Measurements from ENCODE around the gene SLC25A27.

The SLC25A27 gene

DNA sequence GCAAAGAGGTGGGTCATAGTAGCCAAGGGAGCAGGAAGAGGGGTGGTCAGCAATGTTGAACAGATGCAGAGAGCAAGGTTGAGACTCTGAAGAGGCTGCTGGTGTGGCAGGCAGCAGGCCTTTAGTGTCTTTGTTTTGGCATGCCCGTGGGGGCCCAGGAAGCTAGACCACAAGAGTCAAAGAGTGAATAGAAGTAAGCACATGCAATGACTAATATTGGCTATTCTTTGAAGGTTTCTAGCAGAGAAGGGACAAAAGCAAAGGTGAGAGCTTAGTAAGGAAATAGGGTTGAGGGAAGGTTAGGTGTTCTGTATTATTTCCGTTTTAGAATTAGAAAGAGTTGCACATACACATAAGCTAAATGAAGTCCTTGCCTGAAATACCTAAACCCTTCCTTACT lies 53.7 kb downstream of the SLC25A27 start:
- no peak for DNase-seq (ENCODE audit: low read depth in 2 of 2, low spot score in 1 of 2)

DNA sequence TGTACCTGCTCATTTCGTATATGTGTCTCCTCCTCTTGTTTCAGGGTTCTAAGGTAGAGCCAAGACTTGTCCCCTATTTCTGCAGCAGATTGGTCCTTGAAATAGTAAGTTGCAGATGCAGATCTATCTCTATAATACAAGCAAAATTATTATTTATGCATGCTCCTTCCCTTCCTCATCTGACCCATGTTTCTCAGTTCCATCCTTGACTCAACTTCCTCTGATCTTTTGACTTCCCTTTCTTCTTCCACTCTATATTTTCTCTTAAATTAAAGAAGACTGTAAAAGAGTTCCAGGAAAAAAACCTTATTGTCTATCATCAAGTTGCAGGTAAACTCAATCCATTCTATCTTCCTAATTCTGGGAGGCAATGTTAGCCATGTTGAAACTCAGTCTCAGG lies 58.7 kb downstream of the SLC25A27 start:
- no peak for DNase-seq (ENCODE audit: low read depth in 2 of 2, low spot score in 1 of 2)

DNA sequence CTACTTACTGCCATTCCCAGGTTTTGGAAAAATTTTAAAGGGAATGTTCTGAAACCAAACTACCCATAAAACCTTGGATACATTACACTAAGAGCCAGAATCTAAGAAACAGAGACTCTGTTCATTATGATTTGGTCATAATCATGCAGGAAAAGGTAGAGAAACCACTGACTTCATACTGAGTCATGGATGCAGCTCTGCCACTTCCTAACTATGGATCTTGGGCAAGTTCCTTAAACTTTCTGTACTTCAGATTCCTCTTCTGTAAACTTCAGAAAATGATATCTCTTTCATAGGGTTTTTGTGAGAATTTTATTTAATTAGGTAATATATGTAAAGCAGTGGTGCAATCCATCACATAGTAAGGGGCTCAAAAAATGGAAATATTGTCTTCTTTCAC lies 62.4 kb downstream of the SLC25A27 start:
- DNase-seq (ENCODE audit: low read depth in 2 of 2, low spot score in 1 of 2): no peak

DNA sequence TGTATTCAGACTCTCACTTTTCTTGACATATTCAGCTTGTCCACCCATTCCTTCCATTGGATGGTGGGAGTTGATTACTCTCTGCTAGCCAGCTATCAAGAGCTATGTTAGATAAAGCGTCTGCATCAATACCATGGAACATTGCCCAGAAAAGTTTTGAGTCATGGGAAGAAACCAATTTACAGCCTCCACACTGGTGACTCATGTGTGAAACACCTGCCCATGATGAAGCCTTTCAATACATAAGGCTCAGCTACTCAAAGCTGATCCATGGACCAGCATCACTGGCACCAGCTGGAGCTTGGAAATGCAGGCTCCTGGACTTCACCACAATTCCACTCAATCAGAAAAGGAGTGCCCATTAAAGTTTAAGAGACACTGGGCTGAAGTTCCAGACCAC lies 66.3 kb downstream of the SLC25A27 start:
- DNase-seq (ENCODE audit: low read depth in 2 of 2, low spot score in 1 of 2): no peak

DNA sequence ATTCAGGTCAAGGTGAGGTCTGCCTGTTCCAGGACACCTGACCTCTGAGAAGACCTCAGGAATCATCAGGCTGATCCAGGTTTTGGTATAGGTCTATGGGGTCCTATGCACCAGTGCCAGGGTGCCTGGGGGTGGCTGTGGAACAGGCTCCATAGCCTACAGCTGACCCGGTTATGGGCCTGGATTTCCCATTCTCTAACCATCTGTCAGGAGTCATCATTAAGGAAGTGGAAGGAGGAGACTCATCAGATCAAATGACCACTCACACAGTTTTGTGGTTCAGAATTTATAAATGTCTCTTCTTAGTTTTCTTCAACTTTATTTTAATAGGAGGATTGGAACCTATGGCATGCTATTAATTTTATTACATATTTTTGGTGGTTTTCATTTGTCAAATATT lies 67.6 kb downstream of the SLC25A27 start:
- no peak for DNase-seq (ENCODE audit: low read depth in 2 of 2, low spot score in 1 of 2)
